Astrocyte of the cerebellum (primary cell): ENCODE measurements around the gene PLXNC1.

ENCODE experiments used
- DNase-seq: peaks from one replicate; pipeline ENCODE4 v3.0.0-alpha.2; 2011; ENCODE audit warnings: low read depth
- H3K4me3 ChIP-seq: 2 replicates; pipeline ENCODE4 v1.5.1; 2011; ENCODE audit warnings: mild to moderate bottlenecking, low read depth, low read length, moderate library complexity
- CTCF ChIP-seq: IDR thresholded peaks from 2 replicates; pipeline ENCODE4 v1.5.1; 2012; ENCODE audit warnings: low read length, low read depth, moderate library complexity, mild to moderate bottlenecking; ENCODE audit errors: missing control alignments
- in situ Hi-C: cut with HindIII; loops from 2 replicates; pipeline ENCODE4 v1.10.0; 2017; ENCODE audit warnings: low sequenced_read_pairs

PLXNC1 gene

GRCh38 chr12:94191023-94191422 lies 42.6 kb downstream of the PLXNC1 start:
- in situ Hi-C loops, result no loop called here
- no peak overlapping the region for H3K4me3 ChIP-seq
- DNase-seq, result no peak
- TF ChIP-seq CTCF, result no peak

- DNase-seq, result no peak
- in situ Hi-C loops, result no loop called here
- TF ChIP-seq CTCF, result no peak
- no peak overlapping the region for H3K4me3 ChIP-seq
These were observed 43.4 kb downstream of the PLXNC1 start for GRCh38 chr12:94191811-94192210.

- no peak for TF ChIP-seq CTCF
- in situ Hi-C loops, result no loop called here
- no peak for DNase-seq
- H3K4me3 ChIP-seq, result no peak overlapping the region
These were observed 44.1 kb downstream of the PLXNC1 start for GRCh38 chr12:94192506-94192905.

- no peak for DNase-seq
- H3K4me3 ChIP-seq, result no peak overlapping the region
- no peak for TF ChIP-seq CTCF
- in situ Hi-C loops, result no loop called here
These were observed 44.8 kb downstream of the PLXNC1 start for GRCh38 chr12:94193168-94193567.

- in situ Hi-C loops, result no loop called here
- DNase-seq, result no peak
- TF ChIP-seq CTCF, result peak; percentile 14
- no peak overlapping the region for H3K4me3 ChIP-seq
These were observed 47.1 kb downstream of the PLXNC1 start for GRCh38 chr12:94195483-94195882.

GRCh38 chr12:94198469-94198868 lies 50.1 kb downstream of the PLXNC1 start:
- in situ Hi-C loops, result no loop called here
- TF ChIP-seq CTCF, result no peak
- no peak overlapping the region for H3K4me3 ChIP-seq
- DNase-seq, result no peak

- no peak overlapping the region for H3K4me3 ChIP-seq
- in situ Hi-C loops, result no loop called here
- DNase-seq, result no peak
- TF ChIP-seq CTCF, result no peak
These were observed 50.5 kb downstream of the PLXNC1 start for GRCh38 chr12:94198872-94199271.
